RWPE2 (cell line): ENCODE measurements around the gene ACOXL.

Experiments
- ATAC-seq: fragments of 200-7000 bp; cut with Tn5 transposase; 3 replicates; pipeline ENCODE4 v1.9.1; 2021; ENCODE audit warnings: low read depth
- DNase-seq: peaks from one replicate; pipeline ENCODE4 v3.0.0-alpha.2; 2020; ENCODE audit warnings: low spot score
- H3K27ac ChIP-seq: fragments of 450-650 bp; 2 replicates; pipeline ENCODE4 v1.5.1; 2017; ENCODE audit warnings: mild to moderate bottlenecking; ENCODE audit not compliant: poor library complexity, severe bottlenecking
- H3K27me3 ChIP-seq: fragments of 250-450 bp; sonication (Bioruptor Pico); 2 replicates; pipeline ENCODE4 v1.5.1; 2021; ENCODE audit warnings: mild to moderate bottlenecking, moderate library complexity; ENCODE audit not compliant: insufficient read depth, poor library complexity, severe bottlenecking
- H3K36me3 ChIP-seq: fragments of 250-450 bp; sonication (Bioruptor Pico); 2 replicates; pipeline ENCODE4 v1.5.1; 2020; ENCODE audit warnings: low read depth, mild to moderate bottlenecking, moderate library complexity
- H3K4me1 ChIP-seq: fragments of 250-450 bp; sonication (Bioruptor Pico); 2 replicates; pipeline ENCODE4 v1.5.1; 2021; ENCODE audit warnings: mild to moderate bottlenecking, moderate library complexity; ENCODE audit not compliant: insufficient read depth, poor library complexity, severe bottlenecking
- H3K4me3 ChIP-seq: fragments of 250-450 bp; sonication (Bioruptor Pico); 2 replicates; pipeline ENCODE4 v1.5.1; 2021; ENCODE audit warnings: mild to moderate bottlenecking, moderate library complexity; ENCODE audit not compliant: severe bottlenecking
- H3K9me3 ChIP-seq: fragments of 250-450 bp; sonication (Bioruptor Pico); 2 replicates; pipeline ENCODE4 v1.5.1; 2021; ENCODE audit warnings: mild to moderate bottlenecking, moderate library complexity; ENCODE audit not compliant: severe bottlenecking
- CTCF ChIP-seq: fragments of 450-650 bp; IDR thresholded peaks from one replicate; pipeline ENCODE4 v1.5.1; 2017; ENCODE audit warnings: mild to moderate bottlenecking, moderate library complexity; ENCODE audit not compliant: poor library complexity, severe bottlenecking

The ACOXL gene

GRCh38 chr2:110804433-110804832, 72.1 kb downstream of the ACOXL start:
- no peaks in the 10 kb centered on the region for H3K9me3 ChIP-seq
- no peaks in the 10 kb centered on the region for H3K4me1 ChIP-seq
- peaks cover 6% of the 10 kb centered on the region for H3K27me3 ChIP-seq
- no peaks in the 10 kb centered on the region for H3K36me3 ChIP-seq
- H3K4me3 ChIP-seq, result no peak overlapping the region
- TF ChIP-seq CTCF, result no peak
- DNase-seq, result no peak
- ATAC-seq, result no peak
- no peak overlapping the region for H3K27ac ChIP-seq

GRCh38 chr2:110804915-110805314, 72.5 kb downstream of the ACOXL start:
- Histone ChIP-seq H3K9me3 (no peaks in the 10 kb centered on the region), H3K4me1 (no peaks in the 10 kb centered on the region), H3K27me3 (peaks cover 6% of the 10 kb centered on the region), H3K4me3 (no peak overlapping the region), H3K27ac (no peak overlapping the region), H3K36me3 (no peaks in the 10 kb centered on the region)
- ATAC-seq (no peak), DNase-seq (no peak)
- no peak for TF ChIP-seq CTCF

GRCh38 chr2:110805894-110806452, 73.6 kb downstream of the ACOXL start:
- H3K4me1 ChIP-seq, result no peaks in the 10 kb centered on the region
- H3K27ac ChIP-seq, result no peak overlapping the region
- no peaks in the 10 kb centered on the region for H3K36me3 ChIP-seq
- peaks cover 6% of the 10 kb centered on the region for H3K27me3 ChIP-seq
- H3K4me3 ChIP-seq, result no peak overlapping the region
- DNase-seq (no peak), ATAC-seq (no peak)
- TF ChIP-seq CTCF, result no peak
- H3K9me3 ChIP-seq, result no peaks in the 10 kb centered on the region

DNA sequence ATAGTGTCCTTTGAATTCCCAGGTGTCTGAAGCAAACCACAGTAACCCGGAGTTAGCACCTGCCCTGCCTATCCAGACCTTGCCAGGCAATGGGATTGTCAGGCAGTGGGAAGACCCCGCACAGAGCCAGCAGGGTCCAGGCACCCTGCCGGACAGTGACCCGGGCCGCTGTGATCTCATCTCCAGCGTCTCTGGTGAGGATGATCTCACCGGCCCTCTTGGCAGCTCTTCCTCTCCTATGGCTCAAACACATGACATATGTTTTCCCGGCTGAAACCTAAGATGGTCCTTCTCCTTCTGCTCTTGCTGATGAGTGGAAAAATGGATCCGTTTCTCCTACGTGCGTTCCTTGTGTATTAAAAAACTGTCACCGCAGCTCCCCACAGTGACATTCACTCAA, 75.1 kb downstream of the ACOXL start:
- no peak for ATAC-seq
- DNase-seq, result no peak
- no peak for TF ChIP-seq CTCF
- Histone ChIP-seq H3K4me3 (no peak overlapping the region), H3K4me1 (no peaks in the 10 kb centered on the region), H3K36me3 (no peaks in the 10 kb centered on the region), H3K27ac (no peak overlapping the region), H3K27me3 (peaks cover 6% of the 10 kb centered on the region), H3K9me3 (no peaks in the 10 kb centered on the region)

DNA sequence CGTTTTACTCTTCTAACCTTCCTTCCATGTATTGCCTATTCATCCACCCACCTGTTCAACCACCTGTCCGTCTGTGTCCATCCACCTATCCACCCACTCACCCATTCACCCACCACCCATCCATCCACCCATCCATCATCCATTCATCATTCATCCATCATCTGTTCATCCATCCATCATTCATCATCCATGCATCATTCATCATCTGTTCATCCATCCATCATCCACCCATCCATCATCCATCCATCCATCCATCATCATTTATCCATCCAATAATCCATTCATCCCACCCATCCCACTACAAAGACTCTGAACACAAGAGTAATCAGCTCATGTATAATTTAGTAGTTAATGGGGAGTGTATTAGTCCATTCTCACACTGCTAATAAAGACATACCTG, 78.0 kb downstream of the ACOXL start:
- no peaks in the 10 kb centered on the region for H3K9me3 ChIP-seq
- no peak for TF ChIP-seq CTCF
- no peak overlapping the region for H3K27ac ChIP-seq
- H3K4me3 ChIP-seq, result no peak overlapping the region
- no peaks in the 10 kb centered on the region for H3K4me1 ChIP-seq
- H3K27me3 ChIP-seq, result no peaks in the 10 kb centered on the region
- ATAC-seq, result no peak
- no peaks in the 10 kb centered on the region for H3K36me3 ChIP-seq
- DNase-seq, result no peak
